Measurements from ENCODE around the gene EXOC3L4. TPM values are rescaled to one million over a fixed set of nuclear protein-coding genes. Genes with fewer than 3 reads are reported as not detected.
"Not testable (repeated sequence)": the region's sequence is repeated elsewhere in the genome, so short reads cannot be mapped to it uniquely, and the experiment has no call there.

EXOC3L4 gene
- polyA plus RNA-seq = 1 to 10 TPM; 1.7 to 4.5 (median 1.7) TPM

DNA sequence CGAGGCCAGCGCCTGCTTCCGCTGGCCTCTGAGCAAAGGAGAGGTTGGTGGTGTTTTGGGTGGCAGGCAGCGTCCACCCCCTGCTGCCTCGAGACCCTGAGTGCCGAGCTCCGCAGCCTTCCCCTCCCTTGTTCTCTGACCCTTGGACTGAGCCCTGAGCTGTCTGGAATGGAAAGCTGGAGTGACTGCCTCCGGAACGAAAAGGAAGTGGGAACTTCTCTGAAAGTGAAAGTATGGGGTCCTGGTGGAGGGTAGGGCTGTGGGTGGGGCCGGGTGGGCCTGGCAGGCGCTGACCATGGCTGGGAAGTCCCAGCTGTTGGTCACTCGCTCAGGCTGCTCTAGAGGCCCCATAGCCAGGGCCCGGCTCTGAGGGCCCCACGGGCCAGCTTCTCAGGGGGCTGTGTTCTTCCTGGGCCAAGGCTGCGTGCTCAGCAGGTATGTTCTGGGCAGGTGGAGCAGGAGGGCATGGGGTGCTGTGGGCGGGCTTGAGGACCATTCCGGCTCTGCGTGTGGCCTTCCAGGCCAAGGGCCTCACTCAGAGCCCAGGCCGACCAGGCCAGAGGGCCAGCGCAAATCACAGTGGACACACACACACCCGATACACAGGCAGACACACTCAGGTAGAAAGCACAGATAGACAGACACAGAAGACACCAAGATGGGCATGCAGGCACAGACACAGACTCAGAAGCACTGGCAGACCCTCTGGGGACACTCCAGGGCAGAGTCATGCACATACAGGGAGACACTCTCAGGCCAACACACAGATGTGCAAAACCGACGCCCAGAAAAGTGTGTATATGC lies at the start of gene EXOC3L4:
Gene EXOC3L4 (plus strand): TSS at position 320 of the 804 bp plus-strand sequence. CDS start 5,495 bp downstream, outside the sequence.
- 53 to 65% (median 60%) methylated on average over 23 of the region's 23 CpGs for WGBS, 3 donors
- H3K27ac ChIP-seq (ENCODE audit: low read depth, low read length) = no peak within 1 kb of the TSS

DNA sequence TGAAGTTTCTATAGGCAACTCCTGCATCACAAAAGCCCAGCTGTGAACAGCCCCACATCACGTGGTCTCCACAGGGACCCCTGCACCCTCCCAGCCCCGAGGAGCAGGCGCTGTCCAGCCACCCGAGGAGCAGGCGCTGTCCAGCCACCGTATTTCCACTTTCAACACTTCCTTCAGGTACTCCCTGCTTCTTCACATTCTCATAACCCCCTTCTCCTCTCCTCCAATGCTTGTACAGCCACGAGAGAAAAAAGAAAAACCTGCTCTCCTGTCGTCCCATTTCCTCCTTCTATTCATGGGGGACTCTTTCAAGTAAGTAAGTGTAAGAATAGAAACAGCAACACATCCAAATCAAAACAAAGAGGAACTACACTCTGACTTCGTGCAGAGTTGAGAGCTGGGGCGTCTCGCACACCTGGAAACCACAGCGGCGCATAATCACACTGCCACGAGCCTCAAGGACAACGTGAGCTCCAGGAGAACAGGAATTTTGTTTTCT lies 49.1 kb upstream of the EXOC3L4 start:
- no peak overlapping the region for H3K27ac ChIP-seq (ENCODE audit: low read depth, low read length)
- WGBS, 3 donors = 8 to 29% (median 25%) methylated on average over 14 to 15 of the region's 15 CpGs

DNA sequence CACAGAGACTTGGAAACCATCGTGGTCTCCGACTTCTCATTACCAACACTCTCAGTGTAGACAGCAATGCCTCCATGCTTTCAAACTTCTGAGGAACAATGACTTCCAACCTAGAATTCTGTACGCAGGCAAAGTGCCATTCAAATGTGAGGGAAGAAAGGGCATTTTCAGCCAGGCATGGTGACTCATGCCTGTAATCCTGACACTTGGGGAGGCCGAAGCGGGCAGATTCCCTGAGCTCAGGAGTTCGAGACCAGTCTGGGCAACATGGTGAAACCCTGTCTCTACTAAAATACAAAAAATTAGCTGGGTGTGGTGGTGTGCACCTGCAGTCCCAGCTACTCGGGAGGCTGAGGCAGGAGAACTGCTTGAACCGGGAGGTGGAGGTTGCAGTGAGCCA lies 47.1 kb upstream of the EXOC3L4 start:
- not testable (repeated sequence) for H3K27ac ChIP-seq (ENCODE audit: low read depth, low read length)
- WGBS, 3 donors = 95 to 98% (median 95%) methylated on average over 8 of the region's 8 CpGs

DNA sequence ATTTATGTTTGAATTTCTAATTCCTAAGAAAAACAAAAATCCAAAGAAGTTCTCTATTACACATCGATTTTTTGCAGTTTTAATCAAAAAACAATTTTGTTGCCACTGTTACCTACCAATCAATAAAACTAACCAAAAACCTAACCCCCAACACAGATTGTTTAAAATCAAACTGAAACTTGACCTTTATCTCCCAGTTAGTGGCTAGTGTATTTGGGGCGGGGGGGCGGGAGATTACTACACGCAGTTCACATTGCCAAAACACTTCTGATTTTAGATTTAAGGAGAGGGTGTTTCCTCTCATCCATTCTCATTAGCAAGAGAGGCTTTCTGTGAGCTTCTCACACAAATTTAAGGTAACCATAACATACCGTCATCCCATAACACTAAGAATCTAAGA lies 43.6 kb upstream of the EXOC3L4 start:
- no peak overlapping the region for H3K27ac ChIP-seq (ENCODE audit: low read depth, low read length)
- 43 to 78% (median 73%) methylated on average over 5 of the region's 5 CpGs for WGBS, 3 donors

DNA sequence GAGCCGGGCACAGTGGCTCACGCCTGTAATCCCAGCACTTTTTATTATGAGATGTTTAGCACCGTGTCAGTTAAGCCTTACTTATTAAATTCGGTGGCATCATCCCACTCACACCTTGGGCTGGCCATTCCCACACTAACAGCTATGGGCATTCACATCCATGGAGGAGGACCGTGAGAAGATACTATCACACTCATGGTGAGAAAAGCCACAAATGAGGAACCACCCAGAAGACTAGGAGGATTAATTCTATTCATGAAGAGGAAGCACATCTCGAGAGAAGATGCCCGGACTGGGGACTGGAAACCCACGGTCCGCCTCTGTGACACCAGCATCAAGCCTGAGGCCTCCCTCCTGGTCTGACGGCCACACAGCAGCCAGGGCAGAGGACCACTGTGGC lies 42.1 kb upstream of the EXOC3L4 start:
- no peak overlapping the region for H3K27ac ChIP-seq (ENCODE audit: low read depth, low read length)
- 58 to 85% (median 66%) methylated on average over 10 of the region's 10 CpGs for WGBS, 3 donors

DNA sequence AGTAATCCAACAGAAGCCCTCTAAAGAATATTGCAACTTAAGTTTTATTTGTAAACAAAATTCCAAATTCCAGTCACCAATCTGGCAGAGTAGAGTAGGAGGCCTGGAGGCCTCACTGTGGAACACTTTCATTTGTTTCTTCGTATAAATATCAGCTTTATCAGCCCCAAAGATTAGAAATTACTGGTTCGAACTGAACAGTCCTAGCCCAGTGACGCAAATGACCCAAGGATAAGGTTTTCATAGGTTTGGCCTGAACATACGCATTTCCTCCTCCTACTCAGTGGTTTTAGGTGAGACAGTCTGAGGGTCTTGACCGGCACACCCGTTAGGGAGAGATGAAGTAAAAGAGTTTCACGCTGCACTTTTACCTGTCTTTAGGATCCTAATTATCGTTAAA lies 38.8 kb upstream of the EXOC3L4 start:
- 40 to 61% (median 47%) methylated on average over 8 of the region's 8 CpGs for WGBS, 3 donors
- H3K27ac ChIP-seq (ENCODE audit: low read depth, low read length) = no peak overlapping the region

DNA sequence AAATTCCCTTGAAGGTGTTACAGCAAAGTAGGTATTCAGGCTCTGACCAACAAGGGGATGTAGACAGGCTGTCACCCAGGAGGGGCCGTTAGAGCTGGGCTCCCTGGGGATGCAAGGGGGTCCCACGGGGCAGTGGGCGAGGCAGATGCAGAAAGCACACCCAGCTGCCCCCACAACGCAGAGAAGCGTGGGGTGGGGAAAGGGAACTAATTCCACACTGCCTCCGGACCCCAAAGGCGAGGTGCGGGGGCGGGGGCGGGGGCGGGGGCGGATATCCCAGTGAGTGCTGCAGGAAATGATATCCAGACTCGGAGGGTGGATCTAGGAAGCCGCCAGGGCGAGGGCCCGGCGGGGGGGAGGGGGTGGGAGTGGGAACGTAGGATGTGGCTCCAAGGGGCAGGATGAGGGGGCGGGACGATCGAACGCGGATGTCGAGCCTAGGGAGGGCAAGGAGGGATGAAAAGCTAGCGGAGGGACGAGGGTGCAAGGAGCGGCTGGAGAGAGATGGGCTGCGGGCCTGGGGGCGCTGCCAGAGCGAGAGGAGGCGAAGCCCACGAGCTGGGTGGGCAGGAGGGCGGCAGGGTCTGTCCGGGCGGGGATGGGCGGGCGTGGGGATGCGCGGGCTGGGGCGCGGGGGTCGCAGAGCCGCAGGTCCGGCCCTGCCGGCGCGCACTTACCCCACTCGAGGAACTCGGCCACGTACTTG lies 38.0 kb upstream of the EXOC3L4 start:
- WGBS, 3 donors = 1 to 3% (median 2%) methylated on average over 26 to 50 of the region's 50 CpGs
- H3K27ac ChIP-seq (ENCODE audit: low read depth, low read length) = peak overlapping the region; percentile 80

DNA sequence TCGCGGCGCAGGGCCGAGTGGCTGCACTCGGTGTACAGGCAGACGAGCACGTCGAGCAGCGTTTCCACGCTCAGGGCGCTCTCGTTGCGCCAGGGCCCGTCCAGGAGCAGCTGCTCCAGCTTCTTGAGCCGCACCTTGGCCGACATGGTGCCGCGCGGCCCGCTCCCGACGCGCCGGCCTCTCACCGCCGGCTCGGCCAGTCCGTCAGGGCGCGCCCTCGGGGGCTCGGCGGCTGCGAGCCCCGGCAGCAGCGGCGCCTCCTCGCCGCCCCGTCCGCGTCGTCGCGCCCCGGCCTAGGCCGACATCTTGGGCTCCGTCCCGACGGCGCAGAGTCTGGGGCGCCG lies 37.5 kb upstream of the EXOC3L4 start:
- H3K27ac ChIP-seq (ENCODE audit: low read depth, low read length) = peak overlapping the region; percentile 80
- WGBS, 3 donors = 0 to 1% (median 1%) methylated on average over 35 to 53 of the region's 53 CpGs

DNA sequence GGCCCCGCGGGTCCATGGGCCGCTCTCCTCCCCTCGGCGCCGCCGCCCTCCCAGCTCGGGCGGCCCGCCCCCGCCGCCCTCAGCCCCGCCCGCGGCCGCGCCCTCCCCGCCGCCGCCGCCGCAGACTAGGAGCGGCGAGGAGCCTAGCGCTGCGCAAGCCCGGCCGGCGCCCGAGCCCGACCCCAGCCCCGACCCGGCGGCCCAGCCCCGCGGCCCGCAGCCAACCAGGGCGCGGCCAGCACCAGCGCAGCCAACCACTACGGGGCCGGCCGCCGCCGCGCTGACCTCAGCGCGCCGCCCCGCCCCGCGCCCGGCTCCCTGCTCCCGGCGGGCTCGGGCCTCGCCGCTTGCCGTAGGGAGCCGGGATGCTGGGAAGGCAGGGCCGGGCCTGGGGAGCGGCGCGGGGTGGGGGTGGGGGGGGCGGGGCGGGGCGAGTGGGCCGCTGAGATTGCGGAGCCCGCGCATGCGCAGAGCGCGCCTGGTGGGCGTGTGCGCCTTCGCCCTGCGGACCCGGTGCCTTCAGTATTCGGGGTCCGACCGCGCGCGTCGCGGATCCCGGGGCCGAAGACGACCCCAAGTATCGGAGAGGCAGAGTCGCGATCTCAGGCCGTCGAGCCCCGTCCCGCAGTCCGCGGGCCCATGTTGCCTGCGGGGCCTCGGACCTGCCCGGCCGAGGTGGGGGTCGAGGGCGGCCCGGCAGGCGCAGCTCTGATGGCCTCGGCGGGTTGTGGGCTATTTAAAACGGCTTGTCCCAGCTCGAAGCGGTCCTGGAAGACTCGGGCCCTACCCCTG lies 37.0 kb upstream of the EXOC3L4 start, which contains the start of gene CDC42BPB:
Gene CDC42BPB (minus strand): TSS at position 178 of the 792 bp plus-strand sequence. CDS start 376 bp downstream, outside the sequence.
- peak within 1 kb of the TSS; percentile 80 for H3K27ac ChIP-seq (ENCODE audit: low read depth, low read length)
- WGBS, 3 donors = 1 to 3% (median 1%) methylated on average over 55 to 111 of the region's 113 CpGs

DNA sequence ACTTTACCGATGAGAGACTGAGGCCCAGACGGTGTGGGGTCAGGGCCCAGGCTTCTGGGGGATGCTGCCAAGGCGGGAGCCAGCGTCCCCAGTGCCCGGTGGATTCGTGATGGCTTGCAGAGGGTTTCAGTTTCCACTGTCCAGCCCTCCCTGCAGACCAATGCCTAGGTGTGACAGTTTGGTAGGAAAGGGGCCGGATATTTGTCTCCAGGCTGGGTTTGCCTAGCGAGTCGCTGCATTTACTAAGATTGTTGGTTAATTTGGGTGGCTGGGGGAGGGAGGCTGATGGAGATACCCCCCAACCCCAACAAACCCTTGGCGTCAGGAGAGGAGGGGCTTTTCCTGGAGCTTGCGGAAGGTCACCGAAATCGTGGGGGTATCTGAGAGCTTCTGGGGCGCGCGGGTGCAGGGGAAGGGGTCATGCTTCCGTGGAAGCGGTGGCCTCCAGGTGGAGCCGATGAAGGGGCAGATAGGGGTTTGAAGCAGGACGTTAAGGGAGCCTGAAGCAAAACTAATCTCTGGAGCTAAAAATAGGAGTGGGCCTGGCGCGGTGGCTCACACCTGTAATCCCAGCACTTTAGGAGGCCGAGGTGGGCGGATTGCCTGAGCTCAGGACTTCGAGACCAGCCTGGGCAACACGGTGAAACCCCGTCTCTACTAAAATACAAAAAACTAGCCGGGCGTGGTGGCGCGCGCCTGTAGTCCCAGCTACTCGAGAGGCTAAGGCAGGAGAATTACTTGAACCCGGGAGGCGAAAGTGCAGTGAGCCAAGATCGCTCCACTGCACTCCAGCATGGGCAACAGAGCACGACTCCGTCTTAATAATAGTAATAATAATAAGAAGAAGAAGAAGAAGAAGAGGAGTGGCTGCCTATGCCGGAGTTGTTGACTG lies 36.1 kb upstream of the EXOC3L4 start:
- H3K27ac ChIP-seq (ENCODE audit: low read depth, low read length) = no peak overlapping the region
- 49 to 50% (median 50%) methylated on average over 39 of the region's 39 CpGs for WGBS, 3 donors

DNA sequence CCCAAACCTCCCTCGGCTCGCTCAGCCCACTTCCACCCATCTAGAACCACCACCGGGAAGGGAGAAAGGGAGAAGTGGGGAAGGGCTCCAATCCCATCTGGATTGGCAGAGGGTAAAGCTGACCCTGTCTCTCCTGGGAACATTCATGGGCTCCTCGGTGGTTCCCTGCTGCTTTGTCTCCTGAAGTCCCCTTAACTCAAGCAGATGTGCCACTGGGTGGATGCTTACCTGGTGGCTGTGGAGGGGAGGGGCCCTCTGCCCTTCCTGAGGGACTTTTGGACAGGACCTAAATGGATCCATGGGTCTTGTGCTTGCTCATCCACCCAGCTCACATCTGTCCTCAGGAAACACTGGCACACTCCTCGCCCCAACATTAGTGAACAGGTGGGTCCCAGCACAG lies 35.0 kb upstream of the EXOC3L4 start:
- WGBS, 3 donors = 82 to 85% (median 84%) methylated on average over 5 of the region's 5 CpGs
- H3K27ac ChIP-seq (ENCODE audit: low read depth, low read length) = no peak overlapping the region

DNA sequence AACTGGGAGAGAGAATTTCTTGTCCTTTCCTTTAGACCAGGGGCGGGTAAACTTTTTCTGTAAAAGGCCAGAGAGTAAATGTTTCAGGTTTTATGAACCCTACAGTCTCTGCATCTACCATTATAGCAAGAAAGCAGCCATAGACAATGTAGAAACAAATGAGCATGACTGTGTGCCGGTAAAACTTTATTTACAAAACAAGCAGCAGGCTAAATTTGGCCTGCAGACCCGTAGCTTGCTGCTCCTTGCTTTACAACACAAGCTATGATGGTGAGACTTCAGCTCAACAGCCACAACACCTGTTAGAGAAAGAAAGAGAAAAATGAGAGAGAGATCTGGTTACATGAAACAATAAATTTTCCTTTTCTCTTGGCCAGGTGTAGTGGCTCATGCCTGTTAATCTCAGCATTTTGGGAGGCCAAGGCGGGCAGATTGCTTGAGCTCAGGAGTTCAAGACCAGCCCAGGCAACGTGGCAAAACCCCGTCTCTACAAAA lies 33.0 kb upstream of the EXOC3L4 start:
- 80 to 84% (median 82%) methylated on average over 6 of the region's 6 CpGs for WGBS, 3 donors

DNA sequence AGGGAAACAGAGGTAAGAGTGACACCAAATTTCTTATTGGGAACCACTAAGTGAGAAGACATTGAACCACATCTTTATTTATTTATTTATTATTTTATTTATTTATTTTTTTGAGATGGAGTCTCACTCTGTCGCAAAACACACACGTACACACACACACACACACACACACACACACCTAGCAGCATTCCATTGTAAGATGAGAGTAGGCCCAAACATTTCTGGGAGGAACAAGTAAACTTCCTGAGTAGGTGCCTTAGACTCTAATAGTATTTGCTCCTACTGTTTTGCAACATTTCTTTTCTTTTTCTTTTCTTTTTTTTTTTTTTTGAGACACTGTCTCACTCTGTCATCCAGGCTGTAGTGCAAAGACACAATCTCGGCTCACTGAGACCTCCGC lies 30.1 kb upstream of the EXOC3L4 start:
- H3K27ac ChIP-seq (ENCODE audit: low read depth, low read length) = no peak overlapping the region
- WGBS, 3 donors = 92 to 93% (median 93%) methylated on average over 4 of the region's 4 CpGs

More for the DNA sequence above, 33.0 kb upstream of the EXOC3L4 start:
- no peak overlapping the region for H3K27ac ChIP-seq (ENCODE audit: low read depth, low read length)

DNA sequence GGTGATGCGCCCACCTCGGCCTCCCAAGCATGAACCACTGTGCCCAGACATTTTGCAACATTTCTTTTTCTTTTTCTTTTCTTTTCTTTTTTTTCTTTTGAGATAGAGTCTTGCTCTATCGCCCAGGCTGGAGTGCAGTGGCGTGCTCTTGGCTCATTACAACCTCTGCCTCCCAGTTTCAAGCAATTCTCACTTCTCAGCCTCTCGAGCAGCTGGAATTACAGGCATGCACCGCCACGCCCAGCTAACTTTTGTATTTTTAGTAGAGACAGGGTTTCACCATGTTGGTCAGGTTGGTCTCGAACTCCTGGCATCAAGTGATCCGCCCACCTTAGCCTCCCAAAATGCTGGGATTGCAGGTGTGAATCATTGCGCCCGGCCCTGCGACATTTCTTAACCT lies 29.5 kb upstream of the EXOC3L4 start:
- WGBS, 3 donors = 92 to 95% (median 93%) methylated on average over 12 of the region's 12 CpGs
- H3K27ac ChIP-seq (ENCODE audit: low read depth, low read length) = no peak overlapping the region

DNA sequence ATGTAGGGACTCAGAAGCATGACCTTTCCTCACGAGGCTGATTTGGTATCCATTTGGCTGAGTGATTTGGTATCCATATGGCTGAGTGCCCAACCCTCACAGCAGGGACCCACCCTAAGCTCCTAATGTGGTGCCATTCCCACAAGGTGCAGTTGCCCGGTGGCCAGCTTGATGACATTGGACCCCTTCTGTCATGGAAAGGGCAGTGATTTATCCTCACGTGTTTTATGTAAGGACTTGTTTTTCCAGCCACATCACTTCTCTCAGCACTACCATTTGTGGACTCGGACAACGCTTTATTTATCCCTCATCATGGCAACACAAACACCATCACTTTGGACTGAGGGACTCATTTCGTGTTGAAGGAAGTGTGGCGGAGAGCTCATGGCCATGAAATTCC lies 28.7 kb upstream of the EXOC3L4 start:
- no peak overlapping the region for H3K27ac ChIP-seq (ENCODE audit: low read depth, low read length)
- WGBS, 3 donors = 72 to 86% (median 78%) methylated on average over 7 of the region's 7 CpGs

DNA sequence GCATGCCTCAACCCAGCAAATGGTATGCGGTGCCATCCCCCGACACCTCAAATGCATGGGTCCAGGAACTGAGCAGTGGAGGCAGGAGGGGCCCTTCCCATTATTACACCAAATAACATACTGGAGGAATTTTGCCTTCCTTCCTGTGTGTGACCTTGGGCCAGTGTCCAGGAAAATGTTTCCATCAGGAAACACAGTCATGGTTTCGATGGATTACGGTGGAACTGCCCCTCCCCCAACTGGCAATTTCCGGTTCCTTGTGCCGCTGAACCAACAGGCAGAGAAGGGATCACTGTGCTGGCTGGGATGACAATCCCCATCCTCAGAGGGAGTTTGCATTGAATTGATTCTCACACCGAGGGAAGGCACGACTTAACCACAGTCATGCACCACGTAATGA lies 28.1 kb upstream of the EXOC3L4 start:
- WGBS, 3 donors = 58 to 69% (median 67%) methylated on average over 9 of the region's 9 CpGs
- H3K27ac ChIP-seq (ENCODE audit: low read depth, low read length) = no peak overlapping the region

DNA sequence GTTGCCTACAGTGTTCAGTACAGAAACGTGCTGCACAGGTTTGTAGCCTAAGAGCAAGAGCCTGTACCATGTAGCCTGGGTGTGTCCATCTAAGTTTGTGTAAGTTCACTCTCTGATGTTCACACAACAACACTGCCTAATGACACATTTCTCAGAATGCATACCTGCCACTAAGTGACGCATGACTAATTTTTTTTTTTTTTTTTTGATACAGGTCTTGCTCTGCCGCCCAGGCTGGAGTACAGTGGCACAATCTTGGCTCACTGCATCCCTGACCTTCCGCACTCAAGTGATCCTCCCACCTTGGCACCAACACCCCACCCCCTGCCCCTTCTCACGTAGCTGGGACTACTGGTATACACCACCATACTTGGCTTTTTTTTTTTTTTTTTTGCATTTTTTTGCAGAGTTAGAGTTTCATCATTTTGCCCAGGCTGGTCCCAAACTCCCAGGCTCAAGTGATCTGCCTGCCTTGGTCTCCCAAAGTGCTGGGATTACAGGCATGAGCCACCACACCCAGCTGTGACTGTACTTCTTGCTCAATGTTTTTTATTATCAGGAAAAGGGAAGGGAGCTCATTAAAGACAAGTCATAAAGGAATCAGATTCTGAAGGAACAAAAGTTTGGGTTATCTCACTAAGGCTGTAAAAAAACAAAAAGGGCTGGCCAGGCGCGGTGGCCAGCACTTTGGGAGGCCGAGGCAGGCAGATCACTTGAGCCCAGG lies 27.1 kb upstream of the EXOC3L4 start:
- no peak overlapping the region for H3K27ac ChIP-seq (ENCODE audit: low read depth, low read length)
- 55 to 75% (median 73%) methylated on average over 8 of the region's 8 CpGs for WGBS, 3 donors
